Aorta (tissue), 5 donors: ENCODE measurements around the gene TMC1. TPM values are rescaled to one million over a fixed set of nuclear protein-coding genes. Genes with fewer than 3 reads are reported as not detected.

Experiments used
- ATAC-seq: fragments of 200-7000 bp; cut with Tn5 transposase; one replicate; pipeline ENCODE4 v1.9.1; 2022; ENCODE audit warnings: moderate library complexity; ENCODE audit not compliant: low FRiP score
- DNase-seq, 2 donors: peaks; one replicate each; pipeline ENCODE4 v3.0.0-alpha.2; 2020
- H3K27ac ChIP-seq, 2 donors: one replicate each; pipeline ENCODE4 v1.5.1; 2013; ENCODE audit warnings: low read length in 2 of 2, mild to moderate bottlenecking in 2 of 2, moderate library complexity in 2 of 2, control low read depth in 1 of 2, inconsistent platforms in 1 of 2, low read depth in 1 of 2
- H3K27me3 ChIP-seq, 2 donors: one replicate each; pipeline ENCODE4 v1.6.1; 2013; ENCODE audit warnings: control low read depth in 1 of 2, low read length in 1 of 2, mild to moderate bottlenecking in 1 of 2, moderate library complexity in 1 of 2; ENCODE audit not compliant: insufficient read depth in 2 of 2, control insufficient read depth in 1 of 2
- H3K36me3 ChIP-seq, 2 donors: one replicate each; pipeline ENCODE4 v1.6.1; 2013; ENCODE audit warnings: control low read depth in 1 of 2, low read length in 1 of 2, mild to moderate bottlenecking in 1 of 2; ENCODE audit not compliant: insufficient read depth in 2 of 2, control insufficient read depth in 1 of 2
- H3K4me1 ChIP-seq, 2 donors: one replicate each; pipeline ENCODE4 v1.6.1; 2013; ENCODE audit warnings: low read length in 2 of 2, control low read depth in 1 of 2, mild to moderate bottlenecking in 1 of 2, moderate library complexity in 1 of 2; ENCODE audit not compliant: insufficient read depth in 2 of 2, control insufficient read depth in 1 of 2
- H3K4me3 ChIP-seq, 2 donors: one replicate each; pipeline ENCODE4 v1.5.1; 2013; ENCODE audit warnings: low read length in 2 of 2, control low read depth in 1 of 2, mild to moderate bottlenecking in 1 of 2
- H3K9me3 ChIP-seq: one replicate; pipeline ENCODE4 v1.6.1; 2013; ENCODE audit warnings: mild to moderate bottlenecking, low read length; ENCODE audit not compliant: control insufficient read depth
- WGBS, 2 donors: extraction: QIAGEN DNeasy Blood & Tissue Kit; methylation state at CpG; one replicate each; pipeline ENCODE4 v1.1.7; 2013; 5-methylcytosine and 5-hydroxymethylcytosine counted together
- intact Hi-C, 2 donors: fragments of 100-400 bp; cut with DNase I; formaldehyde crosslinking; loops; one replicate each; pipeline versions ENCODE4 v1.14.2 to v1.15.0; 2022
- polyA plus RNA-seq, 2 donors: library from polyadenylated mRNA; stranded (reverse); fragments of 200-250 nt; gene quantifications; one replicate each; pipeline ENCODE4 v1.2.3, GENCODE V29; 2013
- total RNA-seq, 2 donors: library from RNA; stranded (reverse); fragmentation: NEBNext Ultra II Directional; extraction: Animal tissue kit (Norgen Biotek cat#: 25700); gene quantifications; one replicate each; pipeline ENCODE4 v1.2.1, GENCODE V29; 2021
- donor health status: healthy with polysubstance abuse.
- donor health status: Bipolar disorder and iron deficiency.
- donor health status: DM: no; HTN: no; CAD: no.
- donor health status: DM: no; HTN: no; CAD: no.
- donor health status: DM: yes; HTN: yes; CAD: no.

The TMC1 gene
- total and polyA plus RNA-seq, 4 donors, result 0.62 to 2.9 TPM; not detected in 2

- no peaks in the 10 kb centered on the region for H3K36me3 ChIP-seq
- no peaks in the 10 kb centered on the region for H3K9me3 ChIP-seq
- DNase-seq (no peak), ATAC-seq (no peak)
- H3K4me1 ChIP-seq, result no peaks in the 10 kb centered on the region
- 92 to 96% methylated on average over 1 of the region's 1 CpG for WGBS, 2 donors
- peaks cover 0 to 2% of the 10 kb centered on the region in 2 donors for H3K27me3 ChIP-seq
- H3K4me3 ChIP-seq, result no peak overlapping the region
- H3K27ac ChIP-seq, result no peak overlapping the region
- intact Hi-C loops, result no loop called here
These were observed 183.4 kb downstream of the TMC1 start for GRCh38 chr9:72704688-72705375.

GRCh38 chr9:72718503-72718902 lies 197.1 kb downstream of the TMC1 start:
- DNase-seq (no peak), ATAC-seq (no peak)
- H3K9me3 ChIP-seq, result no peaks in the 10 kb centered on the region
- no peaks in the 10 kb centered on the region for H3K4me1 ChIP-seq
- intact Hi-C loops, result no loop called here
- H3K36me3 ChIP-seq, result no peaks in the 10 kb centered on the region
- no peaks in the 10 kb centered on the region for H3K27me3 ChIP-seq
- H3K27ac ChIP-seq, result no peak overlapping the region
- WGBS, 2 donors, result 72 to 74% methylated on average over 3 of the region's 3 CpGs
- no peak overlapping the region for H3K4me3 ChIP-seq

GRCh38 chr9:72721067-72721466 lies 199.7 kb downstream of the TMC1 start:
- Histone ChIP-seq H3K9me3 (peaks cover 2% of the 10 kb centered on the region), H3K36me3 (no peaks in the 10 kb centered on the region), H3K27me3 (no peaks in the 10 kb centered on the region), H3K27ac (no peak overlapping the region), H3K4me3 (no peak overlapping the region), H3K4me1 (no peaks in the 10 kb centered on the region)
- ATAC-seq, result no peak
- DNase-seq, result no peak
- 62 to 69% methylated on average over 1 of the region's 1 CpG for WGBS, 2 donors
- intact Hi-C loops, result no loop called here

- 26 to 30% methylated on average over 2 of the region's 2 CpGs for whole genome bisulfite sequencing, 2 donors
- H3K27me3 ChIP-seq, result no peaks in the 10 kb centered on the region
- H3K27ac ChIP-seq, result no peak overlapping the region
- DNase-seq (no peak), ATAC-seq (no peak)
- H3K9me3 ChIP-seq, result peaks cover 2% of the 10 kb centered on the region
- H3K4me1 ChIP-seq, result no peaks in the 10 kb centered on the region
- H3K4me3 ChIP-seq, result no peak overlapping the region
- intact Hi-C loops, result no loop called here
- H3K36me3 ChIP-seq, result no peaks in the 10 kb centered on the region
These were observed 205.5 kb downstream of the TMC1 start for GRCh38 chr9:72726947-72727346.

- no peak overlapping the region for H3K4me3 ChIP-seq
- H3K27ac ChIP-seq, result no peak overlapping the region
- no peak for ATAC-seq
- no peaks in the 10 kb centered on the region for H3K36me3 ChIP-seq
- intact Hi-C loops, result no loop called here
- H3K4me1 ChIP-seq, result no peaks in the 10 kb centered on the region
- no peaks in the 10 kb centered on the region for H3K27me3 ChIP-seq
- peaks cover 2% of the 10 kb centered on the region for H3K9me3 ChIP-seq
- no peak for DNase-seq
These were observed 206.8 kb downstream of the TMC1 start for GRCh38 chr9:72728031-72728770.

GRCh38 chr9:72733895-72734294 lies 212.5 kb downstream of the TMC1 start:
- ATAC-seq, result no peak
- no peaks in the 10 kb centered on the region for H3K9me3 ChIP-seq
- H3K4me3 ChIP-seq, result no peak overlapping the region
- H3K36me3 ChIP-seq, result no peaks in the 10 kb centered on the region
- DNase-seq, result no peak
- intact Hi-C loops, result no loop called here
- no peaks in the 10 kb centered on the region for H3K4me1 ChIP-seq
- no peaks in the 10 kb centered on the region for H3K27me3 ChIP-seq
- H3K27ac ChIP-seq, result no peak overlapping the region

GRCh38 chr9:72734631-72735030 lies 213.2 kb downstream of the TMC1 start:
- Histone ChIP-seq H3K4me1 (no peaks in the 10 kb centered on the region), H3K4me3 (no peak overlapping the region), H3K9me3 (no peaks in the 10 kb centered on the region), H3K36me3 (no peaks in the 10 kb centered on the region), H3K27ac (no peak overlapping the region), H3K27me3 (no peaks in the 10 kb centered on the region)
- intact Hi-C loops, result no loop called here
- ATAC-seq (no peak), DNase-seq (no peak)
- 63 to 69% methylated on average over 1 of the region's 1 CpG for WGBS, 2 donors

- H3K9me3 ChIP-seq, result no peaks in the 10 kb centered on the region
- no peak overlapping the region for H3K27ac ChIP-seq
- no peaks in the 10 kb centered on the region for H3K4me1 ChIP-seq
- intact Hi-C loops, result no loop called here
- no peaks in the 10 kb centered on the region for H3K36me3 ChIP-seq
- H3K4me3 ChIP-seq, result no peak overlapping the region
- DNase-seq (no peak), ATAC-seq (no peak)
- WGBS, 2 donors, result 75 to 78% methylated on average over 4 of the region's 4 CpGs
- no peaks in the 10 kb centered on the region for H3K27me3 ChIP-seq
These were observed 222.4 kb downstream of the TMC1 start for GRCh38 chr9:72743836-72744235.

GRCh38 chr9:72749276-72749675 lies 227.9 kb downstream of the TMC1 start:
- Histone ChIP-seq H3K4me1 (no peaks in the 10 kb centered on the region), H3K27me3 (no peaks in the 10 kb centered on the region), H3K27ac (no peak overlapping the region), H3K9me3 (no peaks in the 10 kb centered on the region), H3K36me3 (no peaks in the 10 kb centered on the region), H3K4me3 (no peak overlapping the region)
- 87 to 96% methylated on average over 5 of the region's 5 CpGs for WGBS, 2 donors
- ATAC-seq, result no peak
- intact Hi-C loops, result no loop called here
- no peak for DNase-seq
